Activated CD4-positive, CD25-positive, alpha-beta regulatory T cell treated with anti-CD3 and anti-CD28 coated beads, Interleukin-2, amount 50 U/mL, for 16 hours (primary cell): ENCODE results near the gene NTN1.

ENCODE experiments used
- DNase-seq: peaks from one replicate; pipeline ENCODE4 v3.0.0-alpha.2; 2020; ENCODE audit warnings: low read depth, low spot score

The NTN1 gene

GRCh38 chr17:9036336-9036735 lies 15.0 kb downstream of the NTN1 start:
- DNase-seq = no peak

DNA sequence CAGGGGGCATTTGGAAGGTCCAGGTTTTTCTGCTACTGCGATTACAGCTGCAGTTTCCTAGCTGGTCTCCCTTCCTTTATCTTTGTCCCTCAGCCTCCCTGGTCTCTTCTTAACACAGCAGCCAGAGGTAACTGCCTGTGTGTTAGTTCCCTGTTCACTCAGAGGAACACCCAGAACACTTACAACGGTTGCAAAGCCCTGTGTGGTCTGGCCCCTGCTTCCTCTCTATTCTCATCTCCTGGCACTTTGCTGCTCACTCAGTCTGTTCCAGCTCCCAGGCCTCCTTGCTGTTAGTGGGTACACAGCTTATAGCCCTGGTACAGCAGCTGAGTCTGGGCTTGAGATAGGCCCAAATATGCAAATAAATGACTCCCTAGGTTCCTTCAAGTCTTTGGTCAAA lies 16.4 kb downstream of the NTN1 start:
- no peak for DNase-seq

- no peak for DNase-seq
These were observed 17.1 kb downstream of the NTN1 start for GRCh38 chr17:9038380-9038779.

GRCh38 chr17:9044772-9045463 lies 23.6 kb downstream of the NTN1 start:
- DNase-seq = no peak

- DNase-seq = no peak
These were observed 29.6 kb downstream of the NTN1 start for GRCh38 chr17:9050801-9051401.

- no peak for DNase-seq
These were observed 30.3 kb downstream of the NTN1 start for GRCh38 chr17:9051561-9051960.

DNA sequence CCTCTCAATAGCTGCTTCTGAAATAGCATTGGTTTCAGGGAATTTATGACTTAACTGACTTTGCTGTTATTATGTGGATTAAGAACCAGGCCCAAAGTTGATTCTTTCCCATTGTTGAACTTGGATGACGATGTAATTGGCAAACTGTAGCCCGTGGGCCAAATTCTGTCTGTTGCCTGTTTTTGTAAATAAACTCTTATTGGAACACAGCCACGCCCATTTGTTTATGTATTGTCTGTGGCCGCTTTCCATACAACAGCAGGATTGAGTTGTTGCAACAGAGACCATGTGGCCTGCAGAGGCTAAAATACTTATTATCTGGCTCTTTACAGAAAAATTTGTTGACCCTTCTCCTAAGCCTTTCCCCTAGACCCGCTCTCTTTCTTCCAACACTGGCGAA lies 31.6 kb downstream of the NTN1 start:
- no peak for DNase-seq

DNA sequence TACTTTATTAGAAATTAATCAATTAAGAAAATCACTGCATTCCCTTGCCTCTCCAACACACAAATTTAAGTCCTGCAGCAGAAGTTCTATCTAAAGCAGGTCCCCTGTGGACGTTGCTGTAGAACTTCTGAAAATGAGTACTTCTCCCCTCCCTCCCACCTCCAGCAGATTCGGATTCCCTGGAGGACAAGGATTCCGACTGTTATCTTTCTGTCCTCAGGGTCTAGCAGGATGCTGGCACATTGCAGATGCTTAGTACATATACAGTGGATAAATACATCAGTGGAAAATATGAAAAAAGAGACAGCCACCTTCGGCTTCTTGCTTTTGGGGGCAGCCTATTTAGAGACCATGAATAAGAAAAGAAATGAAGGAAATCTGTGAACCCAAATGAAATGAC lies 32.1 kb downstream of the NTN1 start:
- DNase-seq = no peak

DNA sequence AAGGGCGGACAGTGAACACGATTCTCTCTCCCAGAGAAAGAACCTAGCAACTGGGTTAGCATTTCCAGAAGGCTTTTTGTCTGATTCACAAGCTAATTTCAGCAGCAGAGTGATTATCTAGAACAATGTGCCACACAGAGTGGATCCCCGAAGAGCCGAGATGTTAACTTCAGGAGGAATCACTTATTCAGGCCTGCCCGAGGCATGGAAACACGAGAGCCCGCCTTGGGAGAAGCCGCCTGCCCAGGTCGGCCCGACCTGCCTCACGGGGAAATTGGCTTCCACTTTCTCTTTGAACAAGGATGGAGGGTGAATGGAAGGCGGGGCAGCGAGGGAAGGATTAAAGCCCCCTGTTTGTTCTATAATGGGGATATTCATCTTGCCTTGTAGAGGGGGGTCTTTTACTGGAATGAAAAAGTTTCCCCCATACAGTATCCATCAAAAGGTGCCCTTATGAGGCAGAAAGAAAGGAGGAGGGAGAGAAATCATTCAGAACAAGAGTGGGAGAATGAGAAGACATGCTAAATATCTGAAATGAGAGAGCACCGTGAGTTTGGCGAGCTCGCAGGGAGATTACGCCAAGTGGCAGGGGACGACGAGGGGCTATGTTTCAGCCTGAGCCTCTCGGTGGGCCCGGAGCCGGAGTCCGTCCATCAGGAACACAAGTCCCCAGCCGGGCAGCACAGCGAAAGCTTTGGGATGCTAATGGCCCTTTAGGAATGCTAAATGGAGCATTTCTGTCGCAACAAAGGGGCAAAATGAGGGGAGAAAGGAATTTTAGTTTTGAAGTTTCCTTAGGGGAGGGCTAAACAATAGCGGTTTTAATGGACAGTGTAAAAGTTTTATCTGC lies 33.0 kb downstream of the NTN1 start:
- no peak for DNase-seq

DNA sequence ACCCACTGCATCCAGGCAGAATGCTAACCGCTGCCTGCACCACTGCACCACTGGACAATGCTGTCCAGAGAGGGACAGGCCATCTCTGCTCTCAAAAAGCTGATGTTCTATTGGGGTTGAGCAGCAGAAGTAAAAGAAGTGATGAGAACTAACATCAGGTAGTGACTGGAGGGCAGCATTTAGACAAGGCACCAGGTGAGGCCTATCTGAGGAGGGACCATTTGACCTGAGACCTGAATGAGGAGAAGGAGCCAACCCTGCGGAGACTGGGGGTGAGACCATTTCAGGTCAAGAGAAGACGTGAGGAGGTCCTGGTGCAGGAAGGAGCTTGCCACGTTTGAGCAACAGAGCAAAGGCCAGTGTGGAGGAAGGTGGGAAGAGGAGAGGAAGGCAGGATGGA lies 34.0 kb downstream of the NTN1 start:
- no peak for DNase-seq

- DNase-seq = no peak
These were observed 35.3 kb downstream of the NTN1 start for GRCh38 chr17:9056566-9056965.

DNA sequence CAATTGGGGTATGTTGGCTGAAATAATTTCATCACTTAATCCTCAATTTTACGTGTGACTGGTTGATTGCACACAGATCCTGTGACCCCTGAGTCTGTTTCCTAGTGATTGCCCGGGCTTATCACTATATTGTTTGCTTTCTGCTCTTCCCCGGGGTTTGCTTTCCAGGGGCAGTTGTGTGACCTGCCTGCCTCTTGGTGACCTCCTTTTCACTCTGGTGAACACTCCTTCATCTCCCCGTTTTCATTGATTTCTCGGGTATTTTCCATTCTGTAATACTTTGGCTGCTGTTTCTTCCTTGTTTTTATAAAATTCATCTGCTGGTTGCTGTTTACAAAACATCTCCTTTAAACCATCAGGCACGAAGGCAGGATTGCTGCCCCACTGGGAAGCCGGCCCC lies 36.0 kb downstream of the NTN1 start:
- no peak for DNase-seq

DNA sequence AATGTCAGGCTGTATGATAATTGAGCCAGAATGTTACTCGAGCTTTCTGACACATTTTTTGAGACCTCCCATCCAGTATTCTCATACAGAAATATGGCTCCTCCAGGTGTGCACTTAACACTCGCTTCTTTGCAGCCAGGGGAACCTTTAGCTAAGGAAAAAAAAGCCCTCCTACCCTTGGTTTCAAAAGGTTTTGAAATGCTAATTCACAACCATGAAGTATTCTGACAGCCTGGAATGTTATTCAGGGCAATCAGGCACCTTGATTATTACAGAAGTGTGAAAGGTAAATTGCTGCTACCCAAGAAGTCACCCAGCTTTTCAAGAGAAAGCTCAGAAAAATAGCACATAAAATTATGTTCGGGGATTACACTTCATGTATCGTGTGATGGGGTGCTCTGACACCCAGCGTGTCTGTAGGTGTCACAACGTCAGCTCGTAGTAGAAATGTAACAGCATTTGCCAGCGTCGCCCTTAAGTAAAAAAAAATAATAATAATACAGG lies 41.1 kb downstream of the NTN1 start:
- no peak for DNase-seq

DNA sequence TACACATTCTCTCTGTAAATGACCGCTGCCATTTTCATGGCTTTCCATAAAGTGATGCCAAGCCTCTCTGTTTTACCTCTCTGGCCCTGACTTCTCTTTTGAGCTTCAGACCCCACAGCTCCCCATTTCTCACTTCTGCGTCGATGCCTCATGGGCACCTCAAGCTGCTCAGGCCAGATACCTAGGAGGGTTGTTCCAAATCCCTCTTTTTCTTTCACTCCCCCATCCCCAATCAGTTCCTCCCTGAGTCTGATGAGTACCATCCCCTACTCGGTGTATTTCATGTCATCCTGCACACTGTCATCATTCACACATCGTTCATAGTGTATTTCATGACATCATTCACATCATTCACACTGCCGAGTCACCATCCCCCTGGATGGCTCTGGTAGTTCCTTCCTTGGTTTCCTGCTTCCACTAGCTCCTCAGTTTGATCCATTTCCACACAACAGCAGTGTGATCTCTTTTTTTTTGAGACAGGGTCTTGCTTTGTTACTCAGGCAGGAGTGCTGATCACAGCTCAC lies 43.1 kb downstream of the NTN1 start:
- DNase-seq = no peak

GRCh38 chr17:9071016-9071415 lies 49.7 kb downstream of the NTN1 start:
- DNase-seq = no peak

DNA sequence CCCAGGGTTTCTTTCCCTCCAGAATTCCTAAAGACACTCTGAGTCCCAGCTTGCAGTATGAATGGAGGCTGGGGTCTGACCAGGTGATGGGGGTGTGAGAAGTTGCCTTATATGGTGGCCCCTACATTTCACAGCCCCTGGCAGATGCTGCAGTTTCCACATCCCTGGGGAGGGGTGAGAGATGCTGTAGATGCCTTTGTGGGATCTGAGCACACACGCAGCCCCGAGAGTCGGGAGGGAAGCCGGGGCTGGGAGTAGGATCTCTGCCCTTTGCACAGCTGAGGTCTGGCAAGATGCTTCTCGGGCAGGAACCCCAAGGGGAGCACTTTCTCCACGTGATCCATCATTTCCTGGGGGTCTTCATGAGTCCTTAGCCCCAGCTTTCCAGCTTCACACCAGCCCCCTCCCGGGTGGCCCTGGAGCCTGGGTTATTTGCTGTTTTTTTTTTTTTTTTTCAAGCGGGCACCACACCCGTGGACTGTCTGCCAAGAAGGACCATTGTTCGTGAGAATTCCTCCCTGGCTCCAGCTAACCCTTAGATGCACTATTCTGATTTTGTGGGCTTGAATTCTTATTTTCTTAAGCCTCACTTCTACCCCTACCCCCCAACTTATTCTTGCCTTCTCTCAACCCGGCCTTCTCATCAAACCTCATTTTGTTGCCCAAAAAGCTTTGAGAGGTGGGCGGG lies 50.6 kb downstream of the NTN1 start:
- DNase-seq = no peak

- DNase-seq = no peak
These were observed 51.5 kb downstream of the NTN1 start for GRCh38 chr17:9072696-9073339.

GRCh38 chr17:9074131-9074530 lies 52.8 kb downstream of the NTN1 start:
- no peak for DNase-seq

- DNase-seq = no peak
These were observed 58.3 kb downstream of the NTN1 start for GRCh38 chr17:9079461-9080103.

DNA sequence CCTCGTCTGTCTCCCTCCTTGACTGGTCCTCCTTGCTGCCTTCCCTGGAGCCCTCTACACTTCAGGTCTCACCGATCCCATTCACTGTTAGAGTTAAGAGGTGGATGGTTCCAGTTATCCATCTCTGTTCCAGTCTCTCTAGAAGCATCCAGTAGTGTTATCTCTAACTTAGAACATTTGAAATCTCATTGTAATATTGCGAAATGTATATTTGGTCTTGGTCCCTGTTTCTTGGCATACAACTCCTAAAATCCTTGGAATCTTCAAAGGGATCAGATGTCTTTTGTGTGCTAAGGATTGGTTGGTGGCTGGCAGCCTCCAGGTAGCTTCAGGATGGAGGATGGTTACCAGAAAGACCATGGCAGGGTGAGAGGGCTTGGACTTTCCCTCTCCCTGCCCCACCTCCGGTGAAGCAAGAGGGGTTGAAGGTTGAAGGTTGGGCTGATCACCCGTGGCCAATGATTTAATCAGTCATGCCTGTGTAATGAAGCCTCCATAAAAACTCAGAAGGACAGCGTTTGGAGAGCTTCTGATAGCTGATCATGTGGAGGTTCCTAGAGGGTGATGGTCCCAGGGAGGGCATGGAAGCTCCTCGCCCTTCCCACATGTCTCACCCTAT lies 59.1 kb downstream of the NTN1 start:
- no peak for DNase-seq
